ENCODE measurements around the gene GPR17. TPM values are rescaled to one million over a fixed set of nuclear protein-coding genes. Genes with fewer than 3 reads are reported as not detected.

The GPR17 gene
- total RNA-seq, result not detected in 2 replicates

GRCh38 chr2:127645395-127646291, at the start of gene GPR17:
GPR17 (plus strand) TSS chr2:127646153; CDS start chr2:127650736, 4,583 bp downstream.

GRCh38 chr2:127675331-127676261, 29.6 kb downstream of the GPR17 start, which contains the start of gene LIMS2:
LIMS2 (minus strand) TSS chr2:127675530; CDS start chr2:127675024, 506 bp downstream.

GRCh38 chr2:127701193-127701650, 55.3 kb downstream of the GPR17 start, which contains the start of gene SFT2D3:
SFT2D3 (plus strand) TSS chr2:127701497; CDS start chr2:127701529, 32 bp downstream.

Other genes starting within 250 kb of the GPR17 start
- 0.11 TPM in 1 of 2 replicates, not detected in the other for gene PROC, start 227.7 kb upstream of the GPR17 start, total RNA-seq
- gene IWS1, start 119.7 kb upstream of the GPR17 start, total RNA-seq, result 39.1 and 40.0 TPM in 2 replicates
- 0.11 and 0.13 TPM in 2 replicates for gene MYO7B, start 110.5 kb upstream of the GPR17 start, total RNA-seq
- 7.4 and 8.9 TPM in 2 replicates for gene LIMS2, start 29.4 kb downstream of the GPR17 start, total RNA-seq
- 5.2 and 6.0 TPM in 2 replicates for gene SFT2D3, start 55.3 kb downstream of the GPR17 start, total RNA-seq
- 37.6 and 39.2 TPM in 2 replicates for gene WDR33, start 165.0 kb downstream of the GPR17 start, total RNA-seq
- gene POLR2D, start 212.0 kb downstream of the GPR17 start, total RNA-seq, result 17.5 and 20.2 TPM in 2 replicates
- 11.8 and 14.5 TPM in 2 replicates for gene AMMECR1L, start 239.8 kb downstream of the GPR17 start, total RNA-seq